NCI-H2196 treated with DMSO at 0.1 percent for 48 hours (cell line): ENCODE results near the gene E4F1.
"Not testable (repeated sequence)": the region's sequence is repeated elsewhere in the genome, so short reads cannot be mapped to it uniquely, and the experiment has no call there.

Experiments
- DNase-seq: peaks from one replicate; lab custom pipeline; 2025; ENCODE audit not compliant: unreplicated experiment; lab: John Stamatoyannopoulos, UW

E4F1 gene

DNA sequence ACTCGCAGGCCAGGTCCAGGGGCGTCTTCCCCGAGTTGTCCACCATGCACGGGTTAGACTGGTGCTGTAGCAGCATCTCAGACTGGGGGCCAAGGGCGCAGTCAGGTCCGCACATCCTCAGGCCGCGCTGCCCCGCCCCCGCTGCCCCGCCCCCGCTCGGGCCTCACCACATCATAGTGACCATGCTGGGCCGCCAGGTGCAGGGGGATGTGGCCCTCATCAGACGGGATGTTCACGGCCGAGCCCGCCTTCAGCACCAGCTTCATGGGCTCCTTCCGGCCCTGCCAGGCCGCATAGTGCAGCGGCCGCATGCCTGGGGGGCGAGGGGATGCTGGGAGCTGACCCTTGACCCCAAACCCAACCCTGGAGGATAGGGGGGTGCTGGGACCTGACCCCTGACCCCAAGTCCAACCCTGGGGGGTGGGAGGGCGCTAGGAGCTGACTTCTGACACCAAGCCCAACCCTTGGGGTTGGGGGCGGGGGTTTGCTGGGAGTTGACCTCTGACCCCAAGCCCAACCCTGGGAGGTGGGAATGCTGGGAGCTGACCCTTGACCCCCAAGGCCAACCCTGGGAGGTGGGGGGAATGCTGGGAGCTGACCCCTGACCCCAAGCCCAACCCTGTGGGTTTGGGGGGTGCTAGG lies 34.0 kb upstream of the E4F1 start:
- DNase-seq, result no peak

DNA sequence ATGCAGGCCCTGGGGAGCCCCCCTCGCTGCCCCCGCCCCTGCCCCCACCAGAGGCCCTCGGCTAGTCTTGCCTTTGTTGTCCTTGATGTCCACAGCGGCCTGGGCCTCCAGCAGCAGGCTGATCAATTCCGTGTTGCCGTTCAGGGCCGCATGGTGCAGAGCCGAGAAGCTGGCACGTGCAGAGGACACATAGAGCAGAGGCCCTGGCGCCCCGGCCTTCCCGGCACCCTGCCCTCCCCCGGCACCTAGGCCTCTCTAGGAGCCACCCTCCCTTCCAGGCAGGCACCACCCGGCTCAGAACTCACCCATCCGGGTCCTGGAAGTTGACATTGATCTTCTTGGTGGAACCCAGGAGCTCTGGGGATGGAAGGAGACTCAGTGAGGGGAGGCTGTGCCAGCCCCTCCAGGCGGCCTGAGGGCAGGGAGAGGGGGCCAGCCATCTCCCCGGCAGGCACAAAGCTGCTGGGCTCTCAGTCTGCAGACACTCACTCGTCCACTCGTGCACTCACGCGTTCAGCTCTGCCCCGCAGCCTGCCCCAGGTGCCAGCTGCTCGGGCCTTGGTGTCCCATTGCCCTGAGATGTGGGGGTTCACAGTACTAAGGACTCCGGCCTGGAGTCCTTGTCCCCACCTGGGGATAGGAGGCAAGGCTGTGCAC lies 33.3 kb upstream of the E4F1 start:
- DNase-seq, result no peak

GRCh38 chr16:2190659-2191445 lies 32.5 kb upstream of the E4F1 start:
- no peak for DNase-seq

DNA sequence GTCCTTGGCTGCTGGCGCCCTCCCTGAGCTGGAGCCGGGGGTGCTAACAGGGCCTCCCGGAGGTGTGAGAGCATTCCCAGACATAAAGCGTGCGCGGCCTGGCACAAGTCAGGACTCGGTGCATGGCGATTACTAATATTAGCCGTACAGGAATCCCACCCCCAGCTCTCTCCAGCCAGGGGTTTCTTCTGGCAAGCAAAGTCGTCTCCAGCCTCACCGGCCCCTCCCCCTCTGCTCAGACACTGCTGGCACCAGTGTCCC lies 32.0 kb upstream of the E4F1 start:
- DNase-seq, result no peak

- DNase-seq, result no peak
Measured at GRCh38 chr16:2194166-2194834, 29.1 kb upstream of the E4F1 start.

GRCh38 chr16:2194852-2195321 lies 28.5 kb upstream of the E4F1 start:
- peak; percentile 14 for DNase-seq

DNA sequence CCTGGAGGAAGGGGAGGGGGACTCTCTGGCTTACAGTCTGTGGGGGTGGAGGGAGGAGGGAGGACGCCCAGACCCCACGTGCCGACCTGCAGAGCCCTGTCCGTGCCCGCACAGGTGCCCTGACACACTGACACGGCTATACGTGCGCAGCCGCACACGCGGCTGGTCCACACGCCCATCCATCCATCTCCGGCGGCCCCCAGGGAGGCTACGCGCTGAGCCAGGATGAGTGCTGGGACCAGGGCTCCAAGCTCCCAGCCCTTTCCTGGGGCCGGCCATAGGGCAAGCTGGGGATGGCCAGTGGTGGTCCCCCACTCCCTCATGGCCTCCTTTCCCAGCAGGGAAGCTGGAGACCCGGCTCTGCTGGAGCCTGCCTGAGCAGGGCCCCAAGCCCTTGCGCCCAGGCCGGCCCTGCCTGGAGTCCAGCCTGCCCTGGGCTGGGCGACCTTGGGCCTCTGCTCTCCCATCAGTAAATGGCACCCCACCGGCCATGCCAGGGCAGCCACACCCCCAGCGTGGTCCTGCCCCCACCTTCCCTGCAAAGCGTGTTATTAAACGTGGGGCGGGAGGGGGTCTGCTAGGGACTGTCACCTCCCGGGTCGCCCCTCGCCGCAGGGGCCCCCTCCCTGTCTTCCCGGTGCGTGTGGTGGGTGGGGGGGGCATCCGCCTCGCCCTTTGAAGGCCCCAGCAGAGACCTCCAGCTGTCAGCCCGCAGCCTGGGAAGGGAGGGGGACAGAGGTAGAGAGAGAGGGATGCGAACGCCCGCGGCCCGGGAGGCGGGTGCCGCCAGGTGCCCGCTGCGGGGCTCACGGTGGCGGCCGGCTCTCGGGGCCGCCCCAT lies 27.8 kb upstream of the E4F1 start:
- DNase-seq, result no peak

GRCh38 chr16:2196162-2196980 lies 27.0 kb upstream of the E4F1 start, which contains the start of gene CASKIN1:
Gene CASKIN1, minus strand, starts transcription at chr16:2196605. Its CDS starts 173 bp downstream, at chr16:2196432.
- DNase-seq, result no peak

GRCh38 chr16:2196981-2197511 lies 26.3 kb upstream of the E4F1 start:
- no peak for DNase-seq

GRCh38 chr16:2197765-2198164 lies 25.6 kb upstream of the E4F1 start:
- no peak for DNase-seq

- DNase-seq, result no peak
Measured at GRCh38 chr16:2198283-2198682, 25.1 kb upstream of the E4F1 start.

DNA sequence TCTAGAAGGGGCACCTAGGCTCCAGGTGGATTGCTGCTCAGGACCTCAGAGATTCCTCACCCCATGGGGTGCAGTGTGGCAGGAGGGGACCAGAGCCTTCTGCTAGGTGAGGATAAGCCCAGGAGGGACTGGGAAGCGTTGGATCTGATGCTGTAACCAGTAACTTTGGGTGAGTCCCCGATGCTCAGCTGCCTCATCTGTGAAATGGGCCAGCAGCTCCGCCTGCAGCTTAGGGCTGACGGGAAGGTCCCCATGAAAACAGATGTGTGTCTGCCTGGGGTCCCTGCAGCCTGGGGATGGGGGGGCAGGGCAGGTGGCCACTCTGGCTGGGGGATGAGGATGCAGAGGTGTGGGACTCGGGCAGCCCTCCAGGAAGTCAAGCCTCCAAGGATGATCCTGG lies 24.3 kb upstream of the E4F1 start:
- no peak for DNase-seq

DNA sequence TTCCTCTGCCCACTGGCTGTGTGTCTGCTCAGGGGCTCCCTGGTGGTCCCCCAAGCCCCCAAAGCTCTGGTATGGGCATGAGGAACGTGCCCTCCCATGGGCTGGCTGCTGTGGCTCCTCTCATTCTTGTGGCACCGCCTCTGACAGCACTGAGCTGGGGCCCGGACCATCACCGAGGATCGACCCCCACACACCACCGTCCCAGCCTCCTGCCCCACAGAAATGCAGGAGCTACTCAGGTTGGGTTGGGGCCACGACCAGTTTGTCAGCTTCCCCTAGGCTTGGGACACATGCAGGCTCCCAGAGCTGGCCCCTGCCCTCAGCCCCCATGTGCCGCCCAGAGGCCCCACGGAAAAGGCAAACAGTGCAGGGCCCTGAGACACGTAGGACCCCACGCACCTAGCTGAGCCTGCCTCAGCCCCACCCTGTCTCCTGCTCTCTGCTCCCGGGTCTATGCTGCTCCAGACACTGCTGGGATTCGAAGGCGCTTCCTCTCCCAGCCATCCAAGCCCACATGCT lies 23.7 kb upstream of the E4F1 start:
- no peak for DNase-seq

GRCh38 chr16:2200313-2200712 lies 23.1 kb upstream of the E4F1 start:
- no peak for DNase-seq

DNA sequence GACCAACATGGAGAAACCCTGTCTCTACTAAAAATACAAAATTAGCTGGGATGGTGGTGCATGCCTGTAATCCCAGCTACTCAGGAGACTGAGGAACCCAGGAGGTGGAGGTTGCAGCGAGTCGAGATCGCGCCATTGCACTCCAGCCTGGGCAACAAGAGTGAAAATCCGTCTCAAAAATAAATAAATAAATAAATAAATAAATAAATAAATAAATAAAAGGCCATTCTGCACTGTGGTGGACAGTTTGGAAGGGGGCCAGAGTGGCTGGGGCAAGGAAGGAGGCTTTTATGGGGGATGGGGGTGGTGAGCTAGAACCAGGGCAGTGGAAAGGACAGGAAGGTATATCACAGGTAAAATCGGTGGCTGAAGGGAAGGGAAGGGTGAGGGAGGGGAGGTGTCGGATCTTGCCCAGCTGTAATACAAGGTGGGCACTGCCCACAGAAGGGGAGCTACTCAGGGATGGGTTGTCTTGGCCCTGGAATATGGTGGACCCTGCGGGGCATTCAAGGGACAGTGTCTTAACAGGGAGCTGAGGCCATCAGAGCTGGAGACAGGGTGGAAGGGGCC lies 20.2 kb upstream of the E4F1 start:
- DNase-seq, result not testable (repeated sequence)

GRCh38 chr16:2204416-2205103 lies 18.8 kb upstream of the E4F1 start:
- DNase-seq, result no peak

- peak; percentile 72 for DNase-seq
Measured at GRCh38 chr16:2205104-2205966, 18.1 kb upstream of the E4F1 start, which contains the start of gene MLST8. Gene MLST8, plus strand, starts transcription at chr16:2205454. Its CDS starts 632 bp downstream, at chr16:2206086.

DNA sequence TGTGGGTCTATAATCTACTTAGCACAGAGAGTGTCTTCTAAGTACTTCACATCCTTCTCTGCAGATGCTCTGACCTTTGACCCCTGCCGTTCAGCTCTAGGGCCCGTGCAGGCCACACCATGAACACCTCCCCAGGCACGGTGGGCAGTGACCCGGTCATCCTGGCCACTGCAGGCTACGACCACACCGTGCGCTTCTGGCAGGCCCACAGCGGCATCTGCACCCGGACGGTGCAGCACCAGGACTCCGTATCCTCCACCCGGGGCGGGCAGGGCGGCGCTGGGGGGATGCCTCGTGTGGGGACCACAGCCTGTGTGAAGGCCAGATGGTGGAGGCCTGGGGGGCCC lies 17.5 kb upstream of the E4F1 start:
- DNase-seq, result peak; percentile 53
